Spleen (tissue), 11 donors: ENCODE measurements around the gene RBM10. TPM values are rescaled to one million over a fixed set of nuclear protein-coding genes. Genes with fewer than 3 reads are reported as not detected.

Experiments
- DNase-seq: peaks from one replicate; pipeline ENCODE4 v3.0.0-alpha.2; 2020
- H3K27ac ChIP-seq, 8 donors: fragments of 200-600 bp; sonication (generic) in 7 of 8; 1 replicate in 4 of 8; 2 replicates in 4 of 8; pipeline versions ENCODE4 v1.5.0 to v1.8.0; 2016 to 2021; ENCODE audit warnings: inconsistent platforms in 4 of 8, mild to moderate bottlenecking in 4 of 8, moderate library complexity in 1 of 8
- H3K27me3 ChIP-seq, 7 donors: fragments of 200-600 bp; sonication (generic) in 6 of 7; replicated peaks in 1 of 7; 1 replicate in 4 of 7; 2 replicates in 3 of 7; pipeline versions ENCODE4 v1.5.0 to v1.8.0; 2016 to 2021; ENCODE audit warnings: inconsistent platforms in 3 of 7, mild to moderate bottlenecking in 1 of 7
- H3K36me3 ChIP-seq, 6 donors: fragments of 200-600 bp; sonication (generic) in 5 of 6; 1 replicate in 4 of 6; 2 replicates in 2 of 6; pipeline versions ENCODE4 v1.5.0 to v1.8.0; 2016 to 2021; ENCODE audit warnings: inconsistent platforms in 2 of 6
- H3K4me1 ChIP-seq, 6 donors: fragments of 200-600 bp; sonication (generic) in 5 of 6; 1 replicate in 3 of 6; 2 replicates in 3 of 6; pipeline versions ENCODE4 v1.5.0 to v1.8.0; 2016 to 2021; ENCODE audit warnings: inconsistent platforms in 3 of 6
- H3K4me3 ChIP-seq, 8 donors: fragments of 200-600 bp; sonication (generic) in 7 of 8; 1 replicate in 4 of 8; 2 replicates in 4 of 8; pipeline versions ENCODE4 v1.5.0 to v1.8.0; 2016 to 2021; ENCODE audit warnings: inconsistent platforms in 4 of 8, mild to moderate bottlenecking in 4 of 8, moderate library complexity in 2 of 8
- H3K9me3 ChIP-seq, 8 donors: fragments of 200-600 bp; sonication (generic) in 7 of 8; 1 replicate in 4 of 8; 2 replicates in 4 of 8; pipeline versions ENCODE4 v1.5.0 to v1.8.0; 2016 to 2021; ENCODE audit warnings: inconsistent platforms in 4 of 8
- CTCF ChIP-seq, 11 experiments: fragments of 200-600 bp in 7 of 11; fragments of 450-650 bp in 4 of 11; sonication (generic) in 4 of 11; IDR thresholded peaks in 8 of 11; conservative IDR thresholded peaks in 3 of 11; 1 replicate in 7 of 11; 2 replicates in 4 of 11; pipeline versions ENCODE4 v1.4.0 to v1.8.0; 2016 to 2021; ENCODE audit warnings: antibody characterized with exemption in 11 of 11, inconsistent platforms in 4 of 11, mild to moderate bottlenecking in 1 of 11
- POLR2A ChIP-seq, 3 donors: fragments of 450-650 bp; IDR thresholded peaks; one replicate each; pipeline ENCODE4 v1.5.1; 2017; ENCODE audit warnings: antibody characterized with exemption in 3 of 3, mild to moderate bottlenecking in 1 of 3
- POLR2AphosphoS5 ChIP-seq, 3 donors: sonication (generic); formaldehyde crosslinking; IDR thresholded peaks; one replicate each; pipeline ENCODE4 v1.5.1; 2017; ENCODE audit warnings: antibody characterized with exemption in 3 of 3
- WGBS, 5 donors: extraction: QIAGEN DNeasy Blood & Tissue Kit in 3 of 5; methylation state at CpG; one replicate each; pipeline versions ENCODE4 v1.1.5 to v1.1.7; 2013 to 2018; 5-methylcytosine and 5-hydroxymethylcytosine counted together
- intact Hi-C: fragments of 100-400 bp; cut with DNase I; formaldehyde crosslinking; loops from one replicate; pipeline ENCODE4 v1.15.0; 2023; ENCODE audit warnings: low total_unique reads
- polyA plus RNA-seq, 3 donors: library from polyadenylated mRNA; stranded (reverse); fragments of 200-250 nt; gene quantifications; one replicate each; pipeline ENCODE4 v1.2.1, GENCODE V29; 2013
- total RNA-seq, 7 donors: library from RNA; depleted of rRNA in 3 of 7; stranded (reverse); fragments of >200 nt in 3 of 7; fragmentation: NEBNext Ultra II Directional in 4 of 7; extraction: Animal tissue kit (Norgen Biotek cat#: 25700) in 4 of 7; gene quantifications; one replicate each; pipeline versions ENCODE4 v1.1.0 to v1.2.1, GENCODE V29; 2016 to 2021
- donor health status: healthy with polysubstance abuse.
- donor health status: DM: no; HTN: no; CAD: no; lungs with moderate emphysema.
- donor health status: DM: no; HTN: no; CAD: no.
- donor health status: Bipolar disorder and iron deficiency.
- donor health status: healthy.
- donor health status: DM: no; HTN: no; CAD: no.
- donor health status: DM: yes; HTN: yes; CAD: no.

The RBM10 gene
- total and polyA plus RNA-seq, 10 donors = 21.6 to 38.4 (median 29.7) TPM

GRCh38 chrX:47200385-47201150 lies 55.5 kb downstream of the RBM10 start:
- H3K4me3 ChIP-seq = no peak overlapping the region
- intact Hi-C loops = no loop called here
- peaks cover 8 to 90% (median 78%) of the 10 kb centered on the region in 6 donors for H3K36me3 ChIP-seq
- no peak overlapping the region for H3K27ac ChIP-seq
- peaks cover 19 to 38% (median 29%) of the 10 kb centered on the region in 6 donors for H3K4me1 ChIP-seq
- 87 to 95% (median 92%) methylated on average over 9 of the region's 9 CpGs for WGBS, 5 donors
- TF ChIP-seq CTCF (IDR thresholded peaks at IDR 0.05 in 8 of 11, conservative IDR thresholded peaks at IDR 0.05 in 3 of 11) (no peak), POLR2A (IDR thresholded peaks at IDR 0.05) (no peak), POLR2AphosphoS5 (IDR thresholded peaks at IDR 0.05) (peak in 1 of 3 donors; percentile 11)
- no peak for DNase-seq
- H3K9me3 ChIP-seq = no peaks in the 10 kb centered on the region
- H3K27me3 ChIP-seq = no peaks in the 10 kb centered on the region

DNA sequence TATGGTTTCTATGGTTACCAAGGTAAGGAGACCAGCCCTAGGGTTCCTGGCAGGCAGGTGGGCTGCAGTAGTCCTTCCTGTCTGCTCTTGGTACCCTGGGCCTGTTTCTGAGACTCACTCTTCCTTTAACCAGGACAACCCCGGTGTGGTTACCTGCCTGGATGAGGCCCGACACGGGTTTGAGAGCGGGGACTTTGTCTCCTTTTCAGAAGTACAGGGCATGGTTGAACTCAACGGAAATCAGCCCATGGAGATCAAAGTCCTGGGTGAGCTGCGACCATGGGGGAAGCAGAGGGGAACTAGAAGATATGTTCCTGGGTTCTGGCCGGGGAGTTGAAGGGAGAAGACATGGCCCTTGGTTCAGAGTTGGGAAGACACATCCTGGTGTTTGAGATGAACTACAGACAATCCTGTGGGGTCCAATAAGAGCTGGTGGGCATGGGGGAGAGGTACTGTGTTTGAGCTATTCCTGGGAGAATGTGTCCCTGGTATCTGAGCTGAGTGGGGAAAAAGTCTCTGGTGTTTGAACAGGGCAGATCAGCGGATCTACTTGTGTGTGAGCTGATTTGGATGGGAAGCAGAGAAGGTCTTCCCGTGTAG lies 56.4 kb downstream of the RBM10 start:
- intact Hi-C loops = no loop called here
- WGBS, 5 donors = 84 to 96% (median 90%) methylated on average over 8 to 9 of the region's 9 CpGs
- TF ChIP-seq POLR2AphosphoS5 (IDR thresholded peaks at IDR 0.05) (no peak), POLR2A (IDR thresholded peaks at IDR 0.05) (no peak), CTCF (IDR thresholded peaks at IDR 0.05 in 8 of 11, conservative IDR thresholded peaks at IDR 0.05 in 3 of 11) (no peak)

DNA sequence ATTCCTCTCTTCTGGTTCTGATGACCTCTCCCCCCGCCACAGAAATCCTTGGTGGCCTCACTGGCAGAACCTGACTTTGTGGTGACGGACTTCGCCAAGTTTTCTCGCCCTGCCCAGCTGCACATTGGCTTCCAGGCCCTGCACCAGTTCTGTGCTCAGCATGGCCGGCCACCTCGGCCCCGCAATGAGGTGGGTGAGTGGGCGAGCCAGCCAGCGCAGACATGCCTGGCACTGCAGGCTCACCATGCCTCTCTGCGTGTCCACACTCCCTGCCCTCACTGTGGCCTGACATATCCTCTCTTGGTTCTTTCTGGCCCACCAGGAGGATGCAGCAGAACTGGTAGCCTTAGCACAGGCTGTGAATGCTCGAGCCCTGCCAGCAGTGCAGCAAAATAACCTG lies 57.3 kb downstream of the RBM10 start:
- WGBS, 5 donors = 93 to 96% (median 95%) methylated on average over 4 to 11 of the region's 11 CpGs
- DNase-seq = no peak
- TF ChIP-seq POLR2AphosphoS5 (IDR thresholded peaks at IDR 0.05) = peak in 1 of 3 donors; percentile 22
- TF ChIP-seq CTCF (IDR thresholded peaks at IDR 0.05 in 8 of 11, conservative IDR thresholded peaks at IDR 0.05 in 3 of 11) = no peak
- Histone ChIP-seq H3K27me3 (no peaks in the 10 kb centered on the region), H3K36me3 (peaks cover 12 to 100% (median 95%) of the 10 kb centered on the region in 6 donors), H3K4me1 (peaks cover 2 to 21% (median 12%) of the 10 kb centered on the region in 6 donors), H3K27ac (no peak overlapping the region), H3K4me3 (no peak overlapping the region), H3K9me3 (no peaks in the 10 kb centered on the region)
- intact Hi-C loops = no loop called here

More for the DNA sequence above, 56.4 kb downstream of the RBM10 start:
- H3K4me1 ChIP-seq = peaks cover 10 to 29% (median 20%) of the 10 kb centered on the region in 6 donors
- DNase-seq = no peak
- H3K9me3 ChIP-seq = no peaks in the 10 kb centered on the region
- peaks cover 11 to 98% (median 87%) of the 10 kb centered on the region in 6 donors for H3K36me3 ChIP-seq
- H3K4me3 ChIP-seq = no peak overlapping the region
- H3K27me3 ChIP-seq = no peaks in the 10 kb centered on the region
- no peak overlapping the region for H3K27ac ChIP-seq

DNA sequence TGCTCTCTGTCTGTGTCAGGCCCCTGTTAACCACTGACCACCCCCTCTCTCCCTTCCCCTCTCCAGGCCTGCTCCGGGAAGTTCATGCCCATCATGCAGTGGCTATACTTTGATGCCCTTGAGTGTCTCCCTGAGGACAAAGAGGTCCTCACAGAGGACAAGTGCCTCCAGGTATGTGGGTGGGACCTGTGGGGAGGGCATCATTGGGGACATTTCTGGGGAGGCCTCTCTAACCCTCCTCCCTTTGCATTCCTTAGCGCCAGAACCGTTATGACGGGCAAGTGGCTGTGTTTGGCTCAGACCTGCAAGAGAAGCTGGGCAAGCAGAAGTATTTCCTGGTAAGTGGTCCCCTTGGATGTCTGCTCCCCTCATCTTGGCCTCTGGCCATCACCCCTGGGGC lies 57.9 kb downstream of the RBM10 start:
- intact Hi-C loops = no loop called here
- TF ChIP-seq POLR2AphosphoS5 (IDR thresholded peaks at IDR 0.05) (peak in 1 of 3 donors; percentile 2), POLR2A (IDR thresholded peaks at IDR 0.05) (no peak), CTCF (IDR thresholded peaks at IDR 0.05 in 8 of 11, conservative IDR thresholded peaks at IDR 0.05 in 3 of 11) (no peak)
- DNase-seq = peak; percentile 41
- no peaks in the 10 kb centered on the region for H3K27me3 ChIP-seq
- H3K36me3 ChIP-seq = peaks cover 14 to 100% (median 99%) of the 10 kb centered on the region in 6 donors
- no peaks in the 10 kb centered on the region for H3K9me3 ChIP-seq
- WGBS, 5 donors = 70 to 91% (median 80%) methylated on average over 4 of the region's 4 CpGs; no CpG with 5 or more reads in 1 of the 5 donors
- H3K27ac ChIP-seq = no peak overlapping the region
- peaks cover 0 to 15% (median 7%) of the 10 kb centered on the region in 6 donors for H3K4me1 ChIP-seq
- no peak overlapping the region for H3K4me3 ChIP-seq
